NCI-H1092 (cell line): ENCODE measurements around the gene LRIT3.

Experiments used
- DNase-seq: peaks from one replicate; lab custom pipeline; 2025; lab: John Stamatoyannopoulos, UW

The LRIT3 gene

DNA sequence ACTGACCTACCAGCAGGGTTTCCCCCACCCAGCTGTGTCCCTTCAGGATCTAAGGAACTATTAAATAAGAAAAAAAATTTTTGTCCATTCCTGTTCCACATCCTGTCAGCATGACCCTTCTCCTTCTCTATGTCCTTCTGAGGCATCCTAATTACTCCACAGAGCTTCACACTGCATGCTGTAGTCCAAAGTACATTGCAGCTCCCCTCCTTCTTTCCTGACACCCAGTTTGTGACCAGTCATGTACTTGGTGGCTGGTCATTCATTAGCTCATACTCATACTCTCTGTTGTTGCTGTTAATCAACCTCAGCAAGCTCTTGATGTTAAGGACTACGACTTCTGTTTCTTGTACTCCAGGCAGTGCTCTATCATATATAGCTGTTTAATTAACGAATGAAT lies 62.3 kb downstream of the LRIT3 start:
- no peak for DNase-seq

DNA sequence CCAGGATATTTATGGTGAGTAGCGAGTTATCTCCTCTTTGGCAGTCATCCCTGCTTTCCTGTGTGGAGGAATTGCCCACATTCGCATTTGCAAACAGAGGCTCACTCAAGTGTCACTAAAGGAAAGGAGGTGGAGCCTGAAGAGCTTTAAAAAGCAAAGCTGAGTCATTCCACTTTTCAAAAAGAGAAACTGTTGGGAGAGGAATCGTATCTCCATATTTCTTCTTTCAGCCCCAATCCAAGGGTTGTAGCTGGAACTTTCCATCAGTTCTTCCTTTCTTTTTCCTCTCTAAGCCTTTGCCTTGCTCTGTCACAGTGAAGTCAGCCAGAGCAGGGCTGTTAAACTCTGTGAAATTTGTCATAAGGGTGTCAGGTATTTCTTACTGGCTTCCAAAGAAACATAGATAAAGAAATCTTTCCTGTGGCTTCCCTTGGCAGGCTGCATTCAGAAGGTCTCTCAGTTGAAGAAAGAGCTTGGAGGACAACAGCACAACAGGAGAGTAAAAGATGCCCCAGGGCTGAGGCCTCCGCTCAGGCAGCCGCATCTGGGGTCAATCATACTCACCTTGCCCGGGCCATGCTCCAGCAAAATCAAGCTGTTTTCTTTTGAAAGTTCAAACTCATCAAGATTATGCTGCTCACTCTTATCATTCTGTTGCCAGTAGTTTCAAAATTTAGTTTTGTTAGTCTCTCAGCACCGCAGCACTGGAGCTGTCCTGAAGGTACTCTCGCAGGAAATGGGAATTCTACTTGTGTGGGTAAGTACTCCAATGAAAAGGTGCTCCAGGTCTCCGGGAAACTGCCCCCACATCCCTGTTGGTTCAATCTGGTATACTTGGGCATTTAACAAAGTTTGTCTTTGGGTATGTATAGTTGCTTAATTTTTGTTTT lies 65.0 kb downstream of the LRIT3 start, which contains the start of gene EGF:
TSS of gene EGF (plus strand) at position 178 of the 890 bp plus-strand sequence. CDS start at position 631, 453 bp downstream.
- DNase-seq, result no peak

DNA sequence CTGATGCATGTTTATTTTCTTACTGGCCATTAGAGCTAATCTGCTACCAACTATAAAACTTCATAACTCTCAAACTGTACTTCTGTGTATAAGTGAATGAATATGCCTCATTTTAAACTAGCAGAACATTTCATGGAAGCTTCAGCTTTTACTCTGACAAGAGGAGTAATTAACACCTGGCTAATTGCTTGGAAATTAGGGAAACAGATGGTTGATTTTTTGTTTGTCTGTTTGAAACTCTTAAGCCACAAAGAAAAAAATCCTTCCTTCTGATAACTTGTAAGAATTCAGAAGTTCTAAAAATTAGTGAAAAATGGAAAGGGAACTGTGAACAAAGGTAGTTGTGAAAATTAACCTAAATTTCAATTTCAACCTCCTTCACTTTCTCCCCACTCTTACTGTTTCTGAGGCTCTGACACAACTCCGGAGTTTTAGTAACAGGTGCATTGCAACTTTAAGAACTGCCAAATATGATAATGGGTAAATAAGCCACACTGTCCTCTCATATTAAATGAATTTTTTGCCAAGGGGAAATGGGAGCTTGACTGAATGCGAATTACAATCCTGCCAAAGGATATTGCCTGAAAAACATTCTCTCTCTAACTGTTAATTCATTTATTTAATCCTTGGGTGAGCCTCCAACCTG lies 65.8 kb downstream of the LRIT3 start:
- no peak for DNase-seq

DNA sequence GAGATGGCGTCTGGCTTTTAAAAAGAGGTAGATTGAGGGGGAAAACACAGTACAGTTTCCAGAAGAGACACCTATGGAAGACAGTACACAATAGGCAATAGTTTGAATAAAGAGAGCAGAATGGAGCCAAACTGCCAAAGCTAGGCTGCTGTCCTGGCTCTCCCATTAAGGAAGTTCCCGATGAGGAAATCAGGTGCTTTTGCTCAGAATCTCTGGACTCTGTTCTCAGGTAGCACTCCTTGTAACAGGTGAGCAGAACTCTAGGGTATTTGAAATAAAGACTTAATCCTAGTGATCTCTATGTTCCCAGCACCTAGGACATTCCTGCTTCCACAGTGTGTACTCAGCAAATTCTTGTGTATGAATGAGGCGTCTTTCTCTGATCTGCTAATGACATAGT lies 66.4 kb downstream of the LRIT3 start:
- no peak for DNase-seq

DNA sequence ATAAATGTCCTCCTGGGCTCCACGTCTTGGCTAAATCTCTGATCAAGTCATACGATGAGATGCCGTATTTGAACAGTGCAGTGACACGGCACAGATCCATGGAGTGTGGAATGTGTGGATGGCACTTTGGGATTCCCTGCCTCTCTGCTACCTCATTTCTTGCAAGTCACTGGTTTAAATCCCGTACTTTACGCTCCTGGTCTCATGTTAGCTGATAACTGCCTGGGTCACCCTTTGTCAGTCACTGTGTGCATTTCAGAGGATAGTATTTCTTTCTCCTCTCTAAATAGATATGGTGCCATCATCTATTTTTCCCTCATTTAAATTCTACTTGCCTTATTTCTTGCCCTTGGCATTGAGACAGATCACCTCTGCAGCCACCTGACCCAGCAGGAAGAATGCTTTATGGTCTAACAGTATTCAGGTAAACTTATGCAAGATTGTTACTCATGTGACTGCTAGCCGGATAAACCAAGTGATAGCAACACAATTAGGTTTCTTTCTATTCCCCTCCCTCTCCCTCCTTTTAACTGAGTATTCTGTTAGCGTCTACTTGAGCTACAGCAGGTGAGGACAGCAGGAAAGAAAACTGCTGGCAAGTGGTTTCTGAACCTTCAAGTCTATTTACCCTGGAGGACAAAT lies 67.6 kb downstream of the LRIT3 start:
- no peak for DNase-seq

DNA sequence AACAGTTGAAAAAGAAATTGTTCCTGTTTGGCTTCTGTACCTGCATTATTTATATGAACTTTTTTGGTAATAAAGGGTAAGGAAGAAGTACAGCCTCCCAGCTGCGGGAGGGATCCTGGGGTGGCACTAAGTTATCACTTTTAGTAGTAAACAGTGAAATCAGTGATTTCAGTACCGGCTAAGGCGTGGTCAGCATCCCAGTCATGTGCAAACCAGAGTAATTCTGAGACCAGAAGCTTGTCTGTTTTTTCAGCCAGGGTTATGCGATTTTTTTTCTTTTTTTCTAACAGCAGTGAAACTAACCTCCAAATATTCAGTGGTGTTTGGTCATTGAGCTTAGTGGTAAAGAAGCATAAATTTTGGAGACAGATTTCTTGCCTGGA lies 68.1 kb downstream of the LRIT3 start:
- DNase-seq, result no peak

DNA sequence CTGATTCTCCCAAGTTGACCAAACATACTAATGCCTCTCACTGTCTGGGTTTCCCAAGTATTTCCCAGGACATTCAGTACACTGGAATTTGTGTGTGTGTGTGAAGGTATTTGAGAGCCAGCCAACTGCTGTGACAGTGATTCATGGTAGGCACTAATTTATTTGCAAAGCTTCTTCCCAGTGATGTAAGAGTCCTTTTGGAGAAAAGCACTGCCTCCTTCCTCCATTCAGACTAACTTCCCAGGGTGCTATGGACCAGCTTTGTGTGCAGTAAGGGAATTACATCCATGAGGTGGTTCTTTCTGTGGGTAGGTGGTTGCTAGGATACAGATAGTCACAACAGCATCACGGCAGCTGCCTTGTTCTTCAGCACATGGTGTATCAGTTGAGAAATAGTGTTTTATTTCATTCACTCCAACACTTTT lies 73.5 kb downstream of the LRIT3 start:
- no peak for DNase-seq
